ENCODE data around the gene ADAM11. TPM values are rescaled to one million over a fixed set of nuclear protein-coding genes. Genes with fewer than 3 reads are reported as not detected.
A peak's percentile ranks its signal among the peaks of the same experiment; 100 is the strongest.

ADAM11 gene
- total and polyA plus RNA-seq, 2 experiments from 2014 or later: 0.20 to 0.22 TPM

DNA sequence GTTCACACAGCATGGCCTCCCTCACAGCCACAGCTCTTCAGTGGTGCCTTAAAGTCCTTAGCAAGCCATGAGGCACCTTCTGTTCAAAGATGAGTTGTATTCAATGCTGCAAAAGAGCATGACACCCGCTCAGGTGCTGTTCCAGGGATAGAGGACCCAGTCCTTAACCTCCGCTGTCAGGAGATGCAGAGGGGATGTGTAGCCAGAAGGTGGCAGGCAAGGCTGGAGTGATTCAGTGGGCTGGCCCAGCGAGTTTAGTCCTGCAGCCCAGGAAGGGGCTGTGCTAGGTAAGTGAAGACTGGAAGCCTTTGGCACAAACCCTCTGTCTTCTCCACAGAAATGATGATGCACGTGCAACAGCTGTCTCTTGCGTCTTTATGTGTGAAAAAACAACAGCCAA lies 25.0 kb upstream of the ADAM11 start:
- no peaks in the 10 kb centered on the region for H3K4me1 ChIP-seq (ENCODE audit: insufficient read depth)
- no peaks in the 10 kb centered on the region for H3K27me3 ChIP-seq (replicated peaks; ENCODE audit: insufficient read depth)
- no peak for DNase-seq
- H3K27ac ChIP-seq: no peak overlapping the region
- no peak overlapping the region for H3K9ac ChIP-seq
- WGBS, 2 experiments (ENCODE audit: low coverage in 1 of 2, low lambda C conversion rate in 2 of 2, missing lambda C conversion rate in 2 of 2): 90% methylated on average over 5 of the region's 5 CpGs
- H3K36me3 ChIP-seq (ENCODE audit: low read depth): no peaks in the 10 kb centered on the region
- H3K9me2 ChIP-seq (ENCODE audit: insufficient read depth): no peaks in the 10 kb centered on the region
- in situ Hi-C loops (cut with MboI): no loop called here
- H3K79me2 ChIP-seq (ENCODE audit: insufficient read depth): no peaks in the 10 kb centered on the region
- H3F3A ChIP-seq (ENCODE audit: insufficient read depth): no peaks in the 10 kb centered on the region
- no peaks in the 10 kb centered on the region for H3K9me3 ChIP-seq (ENCODE audit: low read depth)
- no peak overlapping the region for H2AFZ ChIP-seq
- TF ChIP-seq EZH2 (IDR thresholded peaks at IDR 0.05; ENCODE audit: insufficient read depth, poor library complexity, severe bottlenecking) (no peak), EZH2phosphoT487 (IDR thresholded peaks at IDR 0.05; ENCODE audit: insufficient read depth, low read depth) (no peak)
- no peak overlapping the region for H3K4me3 ChIP-seq
- no peaks in the 10 kb centered on the region for H4K20me1 ChIP-seq (ENCODE audit: insufficient read depth)
- no peak overlapping the region for H3K4me2 ChIP-seq (ENCODE audit: unreplicated experiment)

DNA sequence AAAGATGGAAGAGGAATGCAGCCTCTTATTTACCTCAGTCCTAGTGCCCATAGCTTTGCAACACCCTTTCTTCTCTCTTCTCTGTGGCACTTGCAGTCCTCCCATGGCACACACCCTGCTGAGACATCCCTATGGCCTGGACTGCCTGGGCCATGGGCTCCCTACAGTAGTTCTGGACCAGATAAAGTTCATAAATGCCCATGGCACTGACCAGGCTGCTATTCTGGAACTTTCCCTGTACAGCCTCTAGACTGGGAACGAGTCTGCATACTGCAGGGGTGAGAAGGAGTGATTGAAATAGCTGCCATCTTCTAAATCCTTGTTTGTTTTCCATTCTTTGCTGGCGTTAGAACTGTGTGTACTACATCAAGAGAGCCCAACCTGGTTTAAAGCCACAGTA lies 24.5 kb upstream of the ADAM11 start:
- Histone ChIP-seq H4K20me1 (ENCODE audit: insufficient read depth) (no peaks in the 10 kb centered on the region), H3K27me3 (replicated peaks; ENCODE audit: insufficient read depth) (no peaks in the 10 kb centered on the region), H3K9ac (no peak overlapping the region), H3K79me2 (ENCODE audit: insufficient read depth) (no peaks in the 10 kb centered on the region), H3K36me3 (ENCODE audit: low read depth) (no peaks in the 10 kb centered on the region), H3K27ac (no peak overlapping the region), H3F3A (ENCODE audit: insufficient read depth) (no peaks in the 10 kb centered on the region), H3K4me1 (ENCODE audit: insufficient read depth) (no peaks in the 10 kb centered on the region), H3K4me2 (ENCODE audit: unreplicated experiment) (no peak overlapping the region), H3K4me3 (no peak overlapping the region), H2AFZ (no peak overlapping the region), H3K9me3 (ENCODE audit: low read depth) (no peaks in the 10 kb centered on the region), H3K9me2 (ENCODE audit: insufficient read depth) (no peaks in the 10 kb centered on the region)
- 95 to 100% methylated on average over 2 of the region's 2 CpGs for WGBS, 2 experiments (ENCODE audit: low coverage in 1 of 2, low lambda C conversion rate in 2 of 2, missing lambda C conversion rate in 2 of 2)
- no peak for TF ChIP-seq EZH2phosphoT487 (IDR thresholded peaks at IDR 0.05; ENCODE audit: insufficient read depth, low read depth)
- TF ChIP-seq EZH2 (IDR thresholded peaks at IDR 0.05; ENCODE audit: insufficient read depth, poor library complexity, severe bottlenecking): no peak
- in situ Hi-C loops (cut with MboI): no loop called here
- no peak for DNase-seq

DNA sequence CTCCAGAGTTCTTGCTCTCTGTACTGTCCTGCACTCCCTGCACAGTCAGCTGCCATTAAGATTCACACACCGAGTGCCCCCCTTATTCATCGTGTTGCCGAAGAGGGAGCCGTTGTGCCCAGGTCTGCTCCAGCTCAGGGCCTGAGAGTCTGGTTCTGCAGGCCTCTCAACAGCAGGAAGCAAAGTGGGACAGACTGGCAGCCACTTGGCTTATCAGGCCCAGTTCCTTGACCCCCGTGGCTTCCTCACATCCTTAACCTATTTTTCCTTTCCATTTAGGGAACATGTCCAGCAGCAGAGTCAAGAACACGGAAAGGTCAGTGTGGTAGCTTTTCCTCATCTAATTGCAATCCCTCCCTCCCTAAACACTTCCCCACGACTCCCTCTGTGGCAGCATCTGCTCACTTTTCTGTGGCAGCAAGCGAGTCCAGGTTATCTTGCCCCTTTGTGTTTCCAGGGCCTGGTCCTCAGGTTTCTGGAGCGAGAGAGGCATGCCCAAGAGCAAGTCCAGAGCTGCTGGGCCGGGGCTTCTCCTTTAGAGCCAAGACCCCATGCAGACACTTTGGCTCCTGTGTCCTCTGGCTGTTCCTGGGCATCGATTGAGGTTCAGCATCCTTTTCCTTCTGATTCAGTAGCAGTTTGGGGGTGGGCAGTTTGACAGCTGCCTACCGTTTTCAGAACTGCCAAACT lies 22.1 kb upstream of the ADAM11 start:
- no peaks in the 10 kb centered on the region for H3K9me3 ChIP-seq (ENCODE audit: low read depth)
- H3K27ac ChIP-seq: no peak overlapping the region
- no peaks in the 10 kb centered on the region for H3K27me3 ChIP-seq (replicated peaks; ENCODE audit: insufficient read depth)
- no peaks in the 10 kb centered on the region for H3K36me3 ChIP-seq (ENCODE audit: low read depth)
- H3K4me3 ChIP-seq: no peak overlapping the region
- H3K9me2 ChIP-seq (ENCODE audit: insufficient read depth): no peaks in the 10 kb centered on the region
- in situ Hi-C loops (cut with MboI): no loop called here
- no peak overlapping the region for H3K9ac ChIP-seq
- no peak overlapping the region for H2AFZ ChIP-seq
- WGBS, 2 experiments (ENCODE audit: low coverage in 1 of 2, low lambda C conversion rate in 2 of 2, missing lambda C conversion rate in 2 of 2): 94 to 96% methylated on average over 12 of the region's 12 CpGs
- H4K20me1 ChIP-seq (ENCODE audit: insufficient read depth): no peaks in the 10 kb centered on the region
- DNase-seq: no peak
- TF ChIP-seq EZH2 (IDR thresholded peaks at IDR 0.05; ENCODE audit: insufficient read depth, poor library complexity, severe bottlenecking): no peak
- TF ChIP-seq EZH2phosphoT487 (IDR thresholded peaks at IDR 0.05; ENCODE audit: insufficient read depth, low read depth): no peak
- H3K4me2 ChIP-seq (ENCODE audit: unreplicated experiment): no peak overlapping the region
- H3F3A ChIP-seq (ENCODE audit: insufficient read depth): no peaks in the 10 kb centered on the region
- H3K79me2 ChIP-seq (ENCODE audit: insufficient read depth): no peaks in the 10 kb centered on the region
- no peaks in the 10 kb centered on the region for H3K4me1 ChIP-seq (ENCODE audit: insufficient read depth)

DNA sequence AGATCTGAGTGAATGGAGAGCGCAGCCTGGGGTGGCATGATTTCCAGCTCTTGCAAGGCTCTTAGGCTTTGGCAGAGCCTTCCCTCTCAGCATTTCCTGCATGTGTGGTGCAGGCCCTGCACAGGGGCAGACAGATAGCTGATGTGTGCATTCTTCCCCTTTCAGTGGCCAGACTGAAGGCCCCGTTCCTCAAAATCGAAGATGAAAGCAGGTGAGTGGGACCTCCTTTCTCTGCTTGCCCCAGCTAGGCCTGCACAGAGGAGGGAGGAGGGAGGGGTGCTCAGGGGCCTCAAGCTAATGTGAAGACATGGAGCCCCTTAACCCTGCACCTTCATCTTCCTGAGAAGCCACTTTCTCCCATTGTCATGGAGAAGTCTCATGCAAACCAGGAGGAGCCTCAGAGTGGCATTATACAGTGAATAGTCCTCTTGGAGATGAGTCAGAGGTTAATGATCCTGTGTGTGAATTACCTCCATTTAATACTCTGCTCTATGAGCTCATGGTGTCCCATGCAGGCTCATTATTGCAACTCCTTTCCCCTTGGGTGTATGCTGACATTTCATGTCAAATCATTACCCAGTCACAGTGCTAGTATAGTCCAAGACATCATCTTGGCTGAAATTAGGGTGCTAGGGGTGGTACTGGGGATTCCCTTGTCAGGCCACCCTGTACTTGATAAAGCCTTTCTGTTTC lies 20.4 kb upstream of the ADAM11 start:
- 75 to 82% methylated on average over 3 of the region's 3 CpGs for WGBS, 2 experiments (ENCODE audit: low coverage in 1 of 2, low lambda C conversion rate in 2 of 2, missing lambda C conversion rate in 2 of 2)
- no peaks in the 10 kb centered on the region for H3K9me2 ChIP-seq (ENCODE audit: insufficient read depth)
- H3K27ac ChIP-seq: no peak overlapping the region
- in situ Hi-C loops (cut with MboI): no loop called here
- H2AFZ ChIP-seq: no peak overlapping the region
- no peaks in the 10 kb centered on the region for H3K27me3 ChIP-seq (replicated peaks; ENCODE audit: insufficient read depth)
- H3K4me2 ChIP-seq (ENCODE audit: unreplicated experiment): no peak overlapping the region
- no peak overlapping the region for H3K9ac ChIP-seq
- H3K79me2 ChIP-seq (ENCODE audit: insufficient read depth): no peaks in the 10 kb centered on the region
- no peaks in the 10 kb centered on the region for H3K36me3 ChIP-seq (ENCODE audit: low read depth)
- no peaks in the 10 kb centered on the region for H3K9me3 ChIP-seq (ENCODE audit: low read depth)
- no peaks in the 10 kb centered on the region for H3F3A ChIP-seq (ENCODE audit: insufficient read depth)
- peak; percentile 68 for DNase-seq
- no peak overlapping the region for H3K4me3 ChIP-seq
- no peaks in the 10 kb centered on the region for H3K4me1 ChIP-seq (ENCODE audit: insufficient read depth)
- TF ChIP-seq EZH2phosphoT487 (IDR thresholded peaks at IDR 0.05; ENCODE audit: insufficient read depth, low read depth) (no peak), EZH2 (IDR thresholded peaks at IDR 0.05; ENCODE audit: insufficient read depth, poor library complexity, severe bottlenecking) (no peak)
- H4K20me1 ChIP-seq (ENCODE audit: insufficient read depth): no peaks in the 10 kb centered on the region

Measured in GM23248 (cell line).